Gastrocnemius medialis (tissue), 4 donors: ENCODE measurements around the gene MARF1. TPM values are rescaled to one million over a fixed set of nuclear protein-coding genes. Genes with fewer than 3 reads are reported as not detected.

Experiments used
- ATAC-seq, 2 donors: fragments of 150-250 bp; one replicate each; pipeline ENCODE4 v1.9.1; 2016
- DNase-seq, 2 donors: peaks; one replicate each; pipeline ENCODE4 v3.0.0-alpha.2; 2019
- H3K27ac ChIP-seq, 4 donors: fragments of 200-600 bp; sonication (generic); 1 replicate in 1 of 4; 2 replicates in 3 of 4; pipeline ENCODE4 v1.5.1; 2016 to 2018; ENCODE audit warnings: mild to moderate bottlenecking in 2 of 4, moderate library complexity in 1 of 4
- H3K27me3 ChIP-seq, 3 donors: fragments of 200-600 bp; sonication (generic) in 2 of 3; 1 replicate in 1 of 3; 2 replicates in 2 of 3; pipeline versions ENCODE4 v1.5.1 to v1.6.0; 2016 to 2019; ENCODE audit warnings: mild to moderate bottlenecking in 1 of 3, moderate library complexity in 1 of 3
- H3K36me3 ChIP-seq, 2 donors: fragments of 200-600 bp; sonication (generic) in 1 of 2; one replicate each; pipeline ENCODE4 v1.5.1; 2017 to 2018
- H3K4me1 ChIP-seq, 2 donors: fragments of 200-600 bp; sonication (generic) in 1 of 2; one replicate each; pipeline ENCODE4 v1.5.1; 2016 to 2017; ENCODE audit warnings: mild to moderate bottlenecking in 2 of 2
- H3K4me3 ChIP-seq, 4 donors: fragments of 200-600 bp; sonication (generic) in 3 of 4; 1 replicate in 1 of 4; 2 replicates in 3 of 4; pipeline ENCODE4 v1.5.1; 2016 to 2019; ENCODE audit warnings: mild to moderate bottlenecking in 2 of 4
- H3K9me3 ChIP-seq, 3 donors: fragments of 200-600 bp; sonication (generic) in 2 of 3; 1 replicate in 1 of 3; 2 replicates in 2 of 3; pipeline ENCODE4 v1.5.1; 2016 to 2019
- POLR2A ChIP-seq, 2 donors: fragments of 450-650 bp; IDR thresholded peaks; one replicate each; pipeline ENCODE4 v1.6.1; 2017; ENCODE audit warnings: antibody characterized with exemption in 2 of 2, mild to moderate bottlenecking in 2 of 2, moderate library complexity in 2 of 2
- in situ Hi-C, 4 donors: fragments of 200-750 bp; cut with MboI; loops; one replicate each; pipeline versions ENCODE4 v1.15.0 to v1.8.0; 2017; ENCODE audit warnings: low sequenced_read_pairs in 4 of 4
- intact Hi-C: fragments of 100-400 bp; cut with DNase I; formaldehyde crosslinking; loops from one replicate; pipeline ENCODE4 v1.15.1; 2023; ENCODE audit warnings: low total_unique reads
- total RNA-seq, 4 donors: library from RNA; depleted of rRNA; stranded (reverse); fragments of >200 nt; gene quantifications; one replicate each; pipeline versions ENCODE4 v1.1.0 to v1.2.3, GENCODE V29; 2016
- TF ChIP-seq, protein P1 (sequence below), 5 experiments: fragments of 450-650 bp in 3 of 5; fragments of 200-600 bp in 2 of 5; sonication (generic) in 2 of 5; IDR thresholded peaks in 4 of 5; conservative IDR thresholded peaks in 1 of 5; 1 replicate in 4 of 5; 2 replicates in 1 of 5; pipeline ENCODE4 v1.5.1; 2016 to 2019; ENCODE audit warnings: antibody characterized with exemption in 5 of 5, mild to moderate bottlenecking in 3 of 5, moderate library complexity in 3 of 5

MARF1 gene
- total RNA-seq, 4 donors from 2014 or later: 19.5 to 29.8 (median 26.5) TPM

DNA sequence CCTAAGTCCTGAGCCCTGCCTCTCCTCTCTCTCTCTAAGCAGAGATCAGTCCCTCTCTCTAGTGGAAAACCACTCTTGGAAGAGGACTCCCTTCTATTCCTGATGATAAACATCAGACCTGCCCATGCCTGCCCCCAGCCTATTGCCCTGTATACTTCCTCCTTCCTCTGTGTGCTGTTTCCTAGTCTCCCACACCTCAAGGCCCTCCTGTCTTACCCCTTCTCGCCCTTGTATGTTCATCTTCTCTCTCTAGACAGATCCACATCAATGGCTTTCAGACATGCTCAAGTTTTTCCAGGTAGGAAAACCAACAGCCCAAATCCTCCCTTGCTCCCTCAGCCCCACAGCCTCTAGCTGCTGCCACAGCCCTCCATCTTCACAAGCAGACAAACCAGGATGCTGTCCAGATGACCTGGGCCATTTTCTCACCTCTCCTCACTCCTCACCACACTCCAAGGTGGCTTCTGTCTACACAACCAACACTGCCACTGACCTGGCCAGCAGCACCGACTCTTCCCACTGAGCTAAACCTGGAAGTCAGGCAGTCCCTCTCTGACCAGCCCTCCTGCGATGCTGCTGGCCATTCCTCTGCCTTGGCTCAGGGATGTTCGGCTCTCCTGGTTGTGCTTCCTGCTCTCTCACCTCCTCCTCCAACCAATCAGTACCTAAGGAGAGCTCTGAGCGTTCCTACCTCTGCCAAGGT, 36.3 kb downstream of the MARF1 start:
- in situ Hi-C loops: loop anchor here in 1 of 4 donors (5.0 kb wide), 1 partner anchor 39 kb away; no protein-coding TSS in a partner anchor
- intact Hi-C loops: loop anchor here (1.0 to 2.0 kb wide), 3 partner anchors 14 to 84 kb away; no protein-coding TSS in a partner anchor
- no peak for DNase-seq
- no peaks in the 10 kb centered on the region for H3K9me3 ChIP-seq
- ATAC-seq: no peak
- peaks cover 0 to 31% of the 10 kb centered on the region in 2 donors for H3K36me3 ChIP-seq
- TF ChIP-seq, protein P1, sequence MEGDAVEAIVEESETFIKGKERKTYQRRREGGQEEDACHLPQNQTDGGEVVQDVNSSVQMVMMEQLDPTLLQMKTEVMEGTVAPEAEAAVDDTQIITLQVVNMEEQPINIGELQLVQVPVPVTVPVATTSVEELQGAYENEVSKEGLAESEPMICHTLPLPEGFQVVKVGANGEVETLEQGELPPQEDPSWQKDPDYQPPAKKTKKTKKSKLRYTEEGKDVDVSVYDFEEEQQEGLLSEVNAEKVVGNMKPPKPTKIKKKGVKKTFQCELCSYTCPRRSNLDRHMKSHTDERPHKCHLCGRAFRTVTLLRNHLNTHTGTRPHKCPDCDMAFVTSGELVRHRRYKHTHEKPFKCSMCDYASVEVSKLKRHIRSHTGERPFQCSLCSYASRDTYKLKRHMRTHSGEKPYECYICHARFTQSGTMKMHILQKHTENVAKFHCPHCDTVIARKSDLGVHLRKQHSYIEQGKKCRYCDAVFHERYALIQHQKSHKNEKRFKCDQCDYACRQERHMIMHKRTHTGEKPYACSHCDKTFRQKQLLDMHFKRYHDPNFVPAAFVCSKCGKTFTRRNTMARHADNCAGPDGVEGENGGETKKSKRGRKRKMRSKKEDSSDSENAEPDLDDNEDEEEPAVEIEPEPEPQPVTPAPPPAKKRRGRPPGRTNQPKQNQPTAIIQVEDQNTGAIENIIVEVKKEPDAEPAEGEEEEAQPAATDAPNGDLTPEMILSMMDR (IDR thresholded peaks at IDR 0.05 in 4 of 5, conservative IDR thresholded peaks at IDR 0.05 in 1 of 5): no peak
- TF ChIP-seq POLR2A (IDR thresholded peaks at IDR 0.05): no peak
- peaks cover 42 to 45% of the 10 kb centered on the region in 2 donors for H3K4me1 ChIP-seq
- no peaks in the 10 kb centered on the region for H3K27me3 ChIP-seq
- peak overlapping the region; percentile 81 to 92 (median 89) for H3K27ac ChIP-seq
- no peak overlapping the region for H3K4me3 ChIP-seq

DNA sequence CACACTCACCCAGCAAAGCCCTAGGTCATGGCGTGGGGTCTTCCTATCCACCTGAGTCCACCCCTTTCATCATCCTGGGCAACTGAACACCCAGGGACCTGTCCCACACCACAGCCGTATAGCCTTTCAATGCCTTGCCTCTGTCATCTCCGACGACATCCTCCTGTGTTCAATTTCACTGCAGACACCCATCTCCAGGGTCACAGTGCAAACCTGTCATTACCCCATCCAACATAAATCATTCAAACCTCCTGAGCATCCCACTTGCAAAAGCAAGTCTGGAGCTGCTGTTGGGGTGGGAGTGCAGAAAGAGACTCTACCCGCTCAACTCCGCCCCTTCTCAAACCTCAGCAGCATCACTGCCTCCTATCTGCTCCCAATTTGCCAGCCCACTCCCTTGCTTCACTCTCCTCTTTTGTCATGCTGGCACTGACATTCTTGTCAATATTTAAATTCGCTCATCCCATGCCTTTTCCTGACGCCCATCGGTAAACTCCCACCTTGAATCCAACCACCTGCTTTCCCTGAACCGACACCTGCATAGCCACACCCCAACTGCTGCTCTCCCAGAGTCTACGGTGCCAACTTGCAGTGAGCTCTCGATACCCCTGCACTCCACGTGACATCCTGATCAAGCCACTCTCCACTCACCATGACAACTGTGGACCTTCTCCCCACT, 37.0 kb downstream of the MARF1 start:
- intact Hi-C loops: loop anchor here (2.0 kb wide), 1 partner anchor 83 kb away; no protein-coding TSS in a partner anchor
- TF ChIP-seq, protein P1 (IDR thresholded peaks at IDR 0.05 in 4 of 5, conservative IDR thresholded peaks at IDR 0.05 in 1 of 5): no peak
- no peak for TF ChIP-seq POLR2A (IDR thresholded peaks at IDR 0.05)
- no peaks in the 10 kb centered on the region for H3K9me3 ChIP-seq
- DNase-seq: no peak
- peaks cover 39 to 45% of the 10 kb centered on the region in 2 donors for H3K4me1 ChIP-seq
- H3K36me3 ChIP-seq: peaks cover 2 to 34% of the 10 kb centered on the region in 2 donors
- in situ Hi-C loops: loop anchor here in 1 of 4 donors (5.0 kb wide), 1 partner anchor 39 kb away; no protein-coding TSS in a partner anchor
- H3K27ac ChIP-seq: peak overlapping the region; percentile 2 to 92 (median 84)
- no peaks in the 10 kb centered on the region for H3K27me3 ChIP-seq
- no peak for ATAC-seq
- H3K4me3 ChIP-seq: no peak overlapping the region

DNA sequence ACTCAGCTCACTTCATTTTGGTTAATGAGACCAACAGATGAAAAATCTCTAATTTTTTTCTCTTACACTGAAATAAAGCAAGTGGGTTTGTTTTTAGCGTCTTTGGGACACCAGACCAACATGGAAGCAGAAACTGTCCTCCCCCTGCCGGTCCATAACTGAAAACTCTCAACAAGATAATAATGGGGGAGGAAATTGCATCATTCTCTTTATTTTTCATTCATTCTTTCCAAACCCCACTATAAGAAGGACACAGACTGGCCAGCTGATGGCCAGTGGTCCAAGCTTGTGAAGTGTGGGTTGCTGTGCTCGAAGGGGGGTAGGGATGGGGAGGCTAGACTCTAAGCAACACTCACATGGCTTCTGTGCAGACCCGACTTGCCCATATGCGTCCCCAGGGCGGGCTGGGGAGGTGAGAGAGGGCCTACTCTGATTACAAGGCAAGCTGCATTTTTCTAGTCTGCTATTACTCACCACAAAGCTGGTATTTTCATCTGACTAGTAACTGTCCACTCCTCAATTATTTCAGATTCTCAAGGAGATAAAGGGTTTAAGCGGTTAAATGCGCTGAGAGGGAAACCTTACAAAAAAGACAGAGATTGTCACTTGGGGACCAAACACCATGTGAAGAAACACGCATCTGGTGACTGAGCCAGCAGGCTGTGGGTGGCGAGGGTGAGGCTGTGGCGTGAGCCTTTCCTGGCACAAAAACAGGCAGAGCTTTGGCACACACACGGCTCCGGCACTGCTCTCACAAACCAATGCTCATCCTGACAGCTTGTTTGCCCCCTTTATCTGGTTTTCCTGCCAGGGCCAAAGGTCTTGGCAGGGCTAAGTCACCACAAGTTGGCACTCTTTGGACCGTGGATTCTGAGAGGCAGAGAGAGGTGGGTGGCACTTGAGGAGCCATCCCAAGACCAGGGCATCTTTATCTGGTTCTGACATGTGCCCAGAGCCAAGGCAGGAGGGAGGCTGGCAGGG, 38.2 kb downstream of the MARF1 start:
- intact Hi-C loops (no loop called here), in situ Hi-C loops (loop anchor here in 1 of 4 donors (5.0 kb wide), 1 partner anchor 37 kb away; no protein-coding TSS in a partner anchor)
- H3K4me3 ChIP-seq: no peak overlapping the region
- no peak for ATAC-seq
- H3K27ac ChIP-seq: peak overlapping the region; percentile 2 to 92 (median 42)
- TF ChIP-seq, protein P1 (IDR thresholded peaks at IDR 0.05 in 4 of 5, conservative IDR thresholded peaks at IDR 0.05 in 1 of 5): no peak
- TF ChIP-seq POLR2A (IDR thresholded peaks at IDR 0.05): no peak
- no peaks in the 10 kb centered on the region for H3K9me3 ChIP-seq
- H3K4me1 ChIP-seq: peaks cover 27 to 34% of the 10 kb centered on the region in 2 donors
- H3K27me3 ChIP-seq: no peaks in the 10 kb centered on the region
- peaks cover 2 to 45% of the 10 kb centered on the region in 2 donors for H3K36me3 ChIP-seq
- DNase-seq: peak in 1 of 2 donors; percentile 45

DNA sequence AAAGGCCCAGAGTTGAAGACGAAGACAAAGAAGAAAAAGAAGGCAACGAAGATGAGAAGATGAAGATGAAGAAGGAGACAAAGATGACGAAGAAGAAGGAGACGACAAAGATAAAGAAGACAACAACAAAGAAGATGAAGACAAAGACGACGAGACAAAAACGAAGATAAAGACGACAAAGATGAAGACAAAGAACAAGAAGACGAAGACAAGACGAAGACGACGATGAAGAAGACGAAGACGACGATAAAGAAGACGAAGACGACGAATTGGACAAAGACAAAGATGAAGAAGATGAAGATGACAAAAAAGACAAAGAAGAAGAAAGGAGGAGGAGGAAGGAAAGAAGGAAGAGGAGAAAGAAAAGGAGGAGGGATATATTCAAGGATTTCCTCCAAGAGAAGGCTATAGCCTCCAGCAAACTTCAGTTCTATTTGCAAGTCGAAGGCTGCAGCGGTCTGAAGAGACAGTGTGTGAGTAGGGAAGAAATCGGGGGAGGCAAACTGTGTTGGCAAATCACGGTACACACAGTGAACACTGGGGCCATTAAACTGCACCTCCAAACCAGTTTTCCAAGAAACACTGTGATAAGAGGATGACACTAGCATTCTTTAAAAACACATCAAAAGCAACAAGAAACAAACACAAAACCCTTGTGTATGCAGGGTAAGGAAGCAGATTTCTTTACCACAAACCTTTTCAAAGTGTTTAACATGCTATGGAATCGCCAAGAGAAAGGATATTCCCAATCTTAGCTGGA, 40.5 kb downstream of the MARF1 start:
- no peaks in the 10 kb centered on the region for H3K27me3 ChIP-seq
- no peak overlapping the region for H3K27ac ChIP-seq
- in situ Hi-C loops (no loop called here), intact Hi-C loops (no loop called here)
- no peak overlapping the region for H3K4me3 ChIP-seq
- H3K36me3 ChIP-seq: peaks cover 2 to 65% of the 10 kb centered on the region in 2 donors
- no peak for ATAC-seq
- H3K4me1 ChIP-seq: peaks cover 18 to 19% of the 10 kb centered on the region in 2 donors
- H3K9me3 ChIP-seq: no peaks in the 10 kb centered on the region
- DNase-seq: no peak
- no peak for TF ChIP-seq POLR2A (IDR thresholded peaks at IDR 0.05)
- TF ChIP-seq, protein P1 (IDR thresholded peaks at IDR 0.05 in 4 of 5, conservative IDR thresholded peaks at IDR 0.05 in 1 of 5): no peak
